DOHH2 (cell line): ENCODE results near the gene ACP2.

Source experiments
- H3F3A ChIP-seq: fragments of 200-600 bp; sonication (generic), shearing (Covaris generic); 2 replicates; pipeline ENCODE4 v1.6.0; 2016; ENCODE audit warnings: antibody characterized with exemption, mild to moderate bottlenecking; ENCODE audit not compliant: control insufficient read depth, insufficient read depth
- H3K27ac ChIP-seq: fragments of 200-600 bp; sonication (generic); 2 replicates; pipeline ENCODE4 v1.5.1; 2014; ENCODE audit warnings: low read depth, mild to moderate bottlenecking, low read length, moderate library complexity
- H3K27me3 ChIP-seq: fragments of 200-600 bp; sonication (generic); 2 replicates; pipeline ENCODE4 v1.6.1; 2014; ENCODE audit warnings: mild to moderate bottlenecking, low read length, mixed read lengths; ENCODE audit not compliant: control insufficient read depth
- H3K36me3 ChIP-seq: fragments of 200-600 bp; sonication (generic); 2 replicates; pipeline ENCODE4 v1.6.1; 2014; ENCODE audit warnings: mild to moderate bottlenecking, low read length, moderate library complexity, mixed read lengths; ENCODE audit not compliant: control insufficient read depth
- H3K4me1 ChIP-seq: fragments of 200-600 bp; sonication (generic); 2 replicates; pipeline ENCODE4 v1.6.1; 2014; ENCODE audit warnings: mild to moderate bottlenecking, low read length, mixed read lengths; ENCODE audit not compliant: control insufficient read depth
- H3K4me2 ChIP-seq: fragments of 200-600 bp; sonication (generic); 2 replicates; pipeline ENCODE4 v1.6.0; 2014; ENCODE audit warnings: mild to moderate bottlenecking, low read length, moderate library complexity
- H3K4me3 ChIP-seq: fragments of 200-600 bp; sonication (generic); 2 replicates; pipeline ENCODE4 v1.5.1; 2014; ENCODE audit warnings: mild to moderate bottlenecking, low read length, mixed read lengths
- H3K79me2 ChIP-seq: fragments of 200-600 bp; sonication (generic); 2 replicates; pipeline ENCODE4 v1.6.1; 2014; ENCODE audit warnings: mild to moderate bottlenecking, low read length, mixed read lengths; ENCODE audit not compliant: control insufficient read depth
- H3K9me2 ChIP-seq: fragments of 200-600 bp; sonication (generic); replicated peaks from 2 replicates; pipeline ENCODE4 v1.6.1; 2014; ENCODE audit warnings: mild to moderate bottlenecking, low read length, mixed read lengths; ENCODE audit not compliant: control insufficient read depth
- H3K9me3 ChIP-seq: fragments of 200-600 bp; sonication (generic); 2 replicates; pipeline ENCODE4 v1.6.1; 2014; ENCODE audit warnings: antibody characterized with exemption, low read length, mixed read lengths; ENCODE audit not compliant: control insufficient read depth, insufficient read depth
- H4K20me1 ChIP-seq: fragments of 200-600 bp; sonication (generic); 2 replicates; pipeline ENCODE4 v1.6.0; 2014; ENCODE audit warnings: low read depth, mild to moderate bottlenecking, antibody characterized with exemption, low read length, moderate library complexity; ENCODE audit not compliant: control insufficient read depth, insufficient read depth
- CTCF ChIP-seq: fragments of 200-600 bp; sonication (generic); IDR thresholded peaks from one replicate; pipeline ENCODE4 v1.5.1; 2014; ENCODE audit warnings: antibody characterized with exemption, mild to moderate bottlenecking, low read depth, low read length; ENCODE audit not compliant: poor library complexity, severe bottlenecking
- EZH2phosphoT487 ChIP-seq: fragments of 200-600 bp; sonication (generic); IDR thresholded peaks from 2 replicates; pipeline ENCODE4 v1.6.1; 2017; ENCODE audit warnings: borderline replicate concordance, mild to moderate bottlenecking, antibody characterized with exemption, low read length, moderate library complexity, mixed read lengths

Gene ACP2

GRCh38 chr11:47274495-47275235, 26.1 kb upstream of the ACP2 start:
- H3K4me2 ChIP-seq: no peak overlapping the region

GRCh38 chr11:47272706-47273105, 24.1 kb upstream of the ACP2 start:
- H3K4me2 ChIP-seq: peak overlapping the region; percentile 98
- no peaks in the 10 kb centered on the region for H3K27me3 ChIP-seq
- H3K79me2 ChIP-seq: peaks cover 58% of the 10 kb centered on the region
- TF ChIP-seq EZH2phosphoT487 (no peak), CTCF (no peak)
- no peaks in the 10 kb centered on the region for H3K9me3 ChIP-seq
- peak overlapping the region; percentile 91 for H3K4me3 ChIP-seq
- H3F3A ChIP-seq: peaks cover 8% of the 10 kb centered on the region; the same call in 1 of the 2 replicates
- H3K9me2 ChIP-seq: no peaks in the 10 kb centered on the region
- peaks cover 41% of the 10 kb centered on the region for H3K4me1 ChIP-seq
- H3K27ac ChIP-seq: 0 out of 2 replicates have a peak overlapping the region, but pooled peaks have one; percentile 33
- peaks cover 40% of the 10 kb centered on the region for H3K36me3 ChIP-seq
- peaks cover 35% of the 10 kb centered on the region for H4K20me1 ChIP-seq

More at GRCh38 chr11:47274495-47275235, 26.1 kb upstream of the ACP2 start:
- Histone ChIP-seq H3K4me3 (no peak overlapping the region), H3K4me1 (peaks cover 27% of the 10 kb centered on the region), H3K27ac (no peak overlapping the region), H3K79me2 (peaks cover 58% of the 10 kb centered on the region), H3K27me3 (no peaks in the 10 kb centered on the region), H3F3A (peaks cover 13% of the 10 kb centered on the region; the same call in 1 of the 2 replicates), H3K9me3 (no peaks in the 10 kb centered on the region), H3K9me2 (no peaks in the 10 kb centered on the region), H3K36me3 (peaks cover 57% of the 10 kb centered on the region), H4K20me1 (peaks cover 35% of the 10 kb centered on the region)
- TF ChIP-seq EZH2phosphoT487 (no peak), CTCF (no peak)

GRCh38 chr11:47271961-47272661, 23.5 kb upstream of the ACP2 start:
- Histone ChIP-seq H3K4me1 (peaks cover 41% of the 10 kb centered on the region), H3K4me3 (peak overlapping the region; percentile 91), H3K27ac (0 out of 2 replicates have a peak overlapping the region, but pooled peaks have one; percentile 33), H3K4me2 (peak overlapping the region; percentile 98), H3K9me3 (no peaks in the 10 kb centered on the region), H3F3A (peaks cover 7% of the 10 kb centered on the region; the same call in 1 of the 2 replicates), H3K27me3 (no peaks in the 10 kb centered on the region), H4K20me1 (peaks cover 35% of the 10 kb centered on the region), H3K79me2 (peaks cover 58% of the 10 kb centered on the region), H3K9me2 (no peaks in the 10 kb centered on the region), H3K36me3 (peaks cover 34% of the 10 kb centered on the region)
- TF ChIP-seq EZH2phosphoT487 (no peak), CTCF (no peak)
